Activated CD8-positive, alpha-beta memory T cell treated with anti-CD3 and anti-CD28 coated beads for 36 hours (primary cell): Measurements from ENCODE around the gene DGKA. TPM values are rescaled to one million over a fixed set of nuclear protein-coding genes. Genes with fewer than 3 reads are reported as not detected.

Experiments used
- CTCF ChIA-PET: fragments of 350-600 bp; sonication (Branson Sonifier 250); formaldehyde crosslinking; loops from one replicate; lab custom pipeline; 2021; ENCODE audit warnings: antibody characterized with exemption; lab: Charles Lee
- POLR2A ChIA-PET: fragments of 350-600 bp; sonication (Branson Sonifier 250); formaldehyde crosslinking; loops from one replicate; lab custom pipeline; 2021; ENCODE audit warnings: antibody characterized with exemption; lab: Charles Lee
- total RNA-seq, 2 experiments: library from RNA; stranded (reverse); gene quantifications; one replicate each; pipeline ENCODE4 v1.2.3, GENCODE V29; 2021

The DGKA gene
- total RNA-seq, 2 experiments from 2014 or later, result 199 to 219 TPM

- ChIA-PET POLR2A (interaction anchor here (0.6 to 1.9 kb wide), 7 partner anchors 8 to 296 kb away, joined by 3 to 7 read pairs (median 5); partner anchors contain the start of genes ORMDL2, RPL41 and SARNP), CTCF (interaction anchor here (0.5 to 6.4 kb wide), 9 partner anchors 12 to 189 kb away, joined by 3 to 30 read pairs (median 4); partner anchors contain the start of genes DNAJC14 and PA2G4)
Observed at GRCh38 chr12:55927588-55928502, 3.1 kb upstream of the DGKA start, which contains the start of gene PYM1. TSS of gene PYM1 (minus strand) at chr12:55927894. CDS start at chr12:55927761, 133 bp downstream.

DNA sequence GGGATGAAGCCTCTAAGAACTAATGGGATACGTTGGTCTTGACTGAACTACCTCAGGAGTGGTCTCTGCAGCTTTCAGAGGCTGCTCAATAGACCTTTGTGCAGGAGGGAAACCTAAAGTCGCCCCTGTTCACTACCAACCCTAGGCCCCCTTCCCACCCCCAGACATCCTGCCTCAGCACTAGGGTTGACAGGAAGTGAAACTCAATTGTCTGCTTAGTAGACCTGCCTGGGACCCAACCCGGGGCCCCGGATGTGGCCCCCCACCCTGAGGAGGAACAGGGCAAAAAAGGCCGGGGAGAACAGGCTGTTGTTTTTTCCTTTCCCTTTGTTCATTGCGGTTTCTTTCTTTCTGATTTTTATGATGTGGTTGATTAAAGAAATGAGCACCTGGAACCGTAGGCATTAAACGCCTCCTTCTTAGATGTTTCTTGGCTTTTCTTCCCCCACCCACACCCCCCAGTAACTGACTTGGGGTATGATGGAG, 1.6 kb upstream of the DGKA start:
- ChIA-PET CTCF (interaction anchor here (1.3 to 3.6 kb wide), 3 partner anchors 11 to 186 kb away, joined by 4 to 23 read pairs (median 7); partner anchors contain the start of genes ORMDL2 and SARNP), POLR2A (interaction anchor here (0.5 to 1.3 kb wide), 5 partner anchors 44 to 112 kb away, joined by 3 to 13 read pairs (median 4); partner anchors contain the start of genes ORMDL2, RAB5B and SARNP)

- CTCF ChIA-PET, result interaction anchor here (0.5 to 3.6 kb wide), 4 partner anchors 9 to 193 kb away, joined by 3 to 23 read pairs (median 6); no protein-coding TSS in a partner anchor
- POLR2A ChIA-PET, result interaction anchor here (0.5 to 1.4 kb wide), 5 partner anchors 9 to 105 kb away, joined by 3 to 7 read pairs (median 3); no protein-coding TSS in a partner anchor
Observed at GRCh38 chr12:55931317-55931779, 386 bp downstream of the DGKA start.

DNA sequence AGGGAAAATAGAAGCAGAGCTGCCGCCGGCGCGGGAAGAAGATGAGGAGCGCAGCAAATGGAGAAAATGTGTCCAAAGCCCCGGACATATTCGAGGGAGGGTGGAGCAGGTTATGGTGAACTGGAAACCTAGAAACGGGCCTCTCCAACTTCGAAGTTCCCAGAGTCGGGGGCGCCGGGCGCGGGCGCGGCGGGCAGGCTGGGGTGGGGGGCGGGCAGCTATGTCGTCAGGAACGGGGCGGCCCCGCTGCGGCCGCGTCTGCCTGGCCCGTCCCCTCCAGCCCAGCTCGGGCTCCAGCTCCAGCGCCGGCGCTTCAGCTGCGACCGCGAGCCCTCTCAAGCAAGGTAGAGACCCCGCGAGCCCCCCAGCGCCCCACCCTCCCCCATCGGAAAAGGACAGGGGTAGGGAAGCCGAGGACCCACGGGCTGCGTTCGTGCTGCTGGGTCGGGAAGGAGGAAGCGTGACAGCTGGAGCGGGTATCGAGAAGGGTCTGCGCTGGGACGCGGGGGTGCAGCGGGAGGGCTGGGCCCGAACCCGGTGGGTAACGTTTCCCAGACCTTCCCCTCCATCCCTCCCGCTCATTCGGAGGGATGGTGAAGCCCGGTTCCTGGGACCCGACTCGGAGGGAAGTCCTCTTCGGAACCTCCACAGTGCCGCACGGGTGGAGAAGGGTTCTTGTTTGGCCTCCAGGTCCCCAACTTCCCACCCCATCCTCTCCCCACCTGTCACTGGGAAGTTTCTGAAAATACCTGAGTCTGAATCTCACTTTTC, 1.0 kb downstream of the DGKA start:
- POLR2A ChIA-PET, result interaction anchor here (1.1 to 1.4 kb wide), 2 partner anchors 33 to 106 kb away, joined by 3 to 4 read pairs; no protein-coding TSS in a partner anchor
- CTCF ChIA-PET, result interaction anchor here (0.5 to 3.6 kb wide), 5 partner anchors 9 to 194 kb away, joined by 3 to 23 read pairs (median 7); partner anchors contain the start of gene DNAJC14

DNA sequence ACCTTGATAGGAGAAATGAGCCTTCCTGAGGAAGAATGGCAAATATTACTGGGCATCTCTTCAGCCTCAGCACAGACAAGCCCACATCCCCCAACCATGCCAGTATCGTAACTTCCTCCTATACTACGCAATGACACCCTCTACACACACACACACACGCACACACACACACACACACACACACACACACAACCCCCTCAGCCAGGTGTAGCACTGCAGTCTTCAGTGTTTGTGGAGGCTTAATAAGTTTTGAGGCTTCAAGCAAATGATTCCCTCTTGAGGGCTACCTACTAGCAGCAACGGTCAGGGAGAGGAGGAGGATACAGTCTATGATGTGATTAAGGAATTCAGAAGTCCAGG, 1.6 kb downstream of the DGKA start:
- CTCF ChIA-PET, result interaction anchor here (0.9 to 1.6 kb wide), 2 partner anchors 103 to 178 kb away, joined by 3 to 7 read pairs; partner anchors contain the start of gene DNAJC14
- POLR2A ChIA-PET, result no interaction called here

- CTCF ChIA-PET, result interaction anchor here (0.6 to 2.6 kb wide), 5 partner anchors 9 to 195 kb away, joined by 3 to 12 read pairs (median 4); partner anchors contain the start of gene DNAJC14
- POLR2A ChIA-PET, result no interaction called here
Observed at GRCh38 chr12:55933169-55933798, 2.3 kb downstream of the DGKA start.

DNA sequence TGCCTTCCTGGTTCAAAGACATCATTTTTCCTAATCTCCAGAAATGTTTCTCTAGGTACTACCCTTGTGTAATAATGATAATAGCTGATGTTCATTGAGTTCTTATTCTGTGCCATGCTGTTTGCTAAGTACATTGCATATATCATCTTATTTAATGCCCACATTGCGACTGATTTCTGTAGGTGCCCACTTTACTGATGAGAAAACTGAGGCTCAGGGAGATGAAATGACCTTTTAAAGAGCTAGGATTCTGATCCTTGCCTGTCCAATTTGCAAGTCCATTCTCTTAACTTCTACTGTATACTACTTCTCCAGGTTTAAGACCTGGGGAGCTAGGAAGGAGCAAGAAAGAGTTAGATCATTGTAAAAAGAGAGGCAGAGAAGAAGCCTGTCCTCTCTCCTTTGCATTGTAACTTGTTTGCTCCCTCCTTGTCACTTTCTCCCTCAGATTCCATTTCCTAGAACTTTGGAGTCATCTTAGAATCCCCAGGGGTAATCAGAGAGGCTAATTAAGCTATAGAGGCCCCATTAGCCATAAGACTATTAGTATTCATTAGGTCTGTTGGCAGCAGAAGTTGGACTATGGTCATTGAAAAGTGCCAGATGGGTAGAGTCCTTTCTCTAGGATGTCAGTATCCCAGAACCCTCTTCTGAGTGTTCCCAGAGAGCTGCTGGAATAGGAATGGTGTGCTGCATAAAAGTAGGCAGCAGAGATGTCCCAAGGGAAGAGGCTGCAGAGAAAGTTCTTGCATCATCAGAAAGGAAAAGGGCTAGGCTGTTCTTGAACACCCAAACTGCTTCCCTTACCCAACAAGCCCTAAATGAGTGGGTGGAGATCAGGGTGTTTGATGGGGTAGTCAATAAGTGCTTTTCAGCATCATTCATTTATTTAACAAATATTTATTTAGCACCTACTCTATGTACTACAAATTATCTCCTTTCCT, 3.1 kb downstream of the DGKA start:
- POLR2A ChIA-PET, result interaction anchor here (0.6 kb wide), 1 partner anchor 252 kb away, joined by 4 read pairs; no protein-coding TSS in a partner anchor

DNA sequence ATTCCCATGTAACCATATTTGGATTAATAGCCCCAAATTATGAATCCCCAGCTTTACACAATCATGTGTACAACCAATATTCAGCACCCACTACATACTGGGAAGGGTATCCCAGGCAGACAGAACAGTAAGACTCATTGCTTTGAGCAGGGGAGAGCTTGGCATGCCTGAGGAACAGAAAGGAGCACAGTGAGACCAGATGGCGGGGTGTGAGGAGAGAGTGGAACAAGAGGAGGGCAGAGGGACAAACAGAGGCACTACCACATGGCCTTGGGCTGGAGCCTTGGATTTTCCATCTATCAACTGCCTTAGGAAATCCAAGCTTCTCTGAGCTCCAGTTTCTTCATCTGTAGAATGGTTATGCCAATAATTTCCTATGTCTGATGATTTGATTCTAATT, 3.8 kb downstream of the DGKA start:
- CTCF ChIA-PET, result interaction anchor here (1.1 to 2.6 kb wide), 5 partner anchors 9 to 196 kb away, joined by 3 to 12 read pairs (median 5); no protein-coding TSS in a partner anchor
- POLR2A ChIA-PET, result interaction anchor here (0.6 kb wide), 1 partner anchor 252 kb away, joined by 4 read pairs; no protein-coding TSS in a partner anchor

More for the DNA sequence above, 3.1 kb downstream of the DGKA start:
- CTCF ChIA-PET, result interaction anchor here (0.6 to 2.6 kb wide), 8 partner anchors 8 to 195 kb away, joined by 3 to 12 read pairs (median 4); partner anchors contain the start of gene DNAJC14

GRCh38 chr12:55935738-55936151, 4.8 kb downstream of the DGKA start:
- ChIA-PET POLR2A (interaction anchor here (0.5 to 1.3 kb wide), 3 partner anchors 8 to 172 kb away, joined by 3 to 5 read pairs (median 5); partner anchors contain the start of gene PYM1), CTCF (interaction anchor here (1.0 to 2.6 kb wide), 6 partner anchors 10 to 197 kb away, joined by 3 to 12 read pairs (median 4); partner anchors contain the start of gene DNAJC14)

DNA sequence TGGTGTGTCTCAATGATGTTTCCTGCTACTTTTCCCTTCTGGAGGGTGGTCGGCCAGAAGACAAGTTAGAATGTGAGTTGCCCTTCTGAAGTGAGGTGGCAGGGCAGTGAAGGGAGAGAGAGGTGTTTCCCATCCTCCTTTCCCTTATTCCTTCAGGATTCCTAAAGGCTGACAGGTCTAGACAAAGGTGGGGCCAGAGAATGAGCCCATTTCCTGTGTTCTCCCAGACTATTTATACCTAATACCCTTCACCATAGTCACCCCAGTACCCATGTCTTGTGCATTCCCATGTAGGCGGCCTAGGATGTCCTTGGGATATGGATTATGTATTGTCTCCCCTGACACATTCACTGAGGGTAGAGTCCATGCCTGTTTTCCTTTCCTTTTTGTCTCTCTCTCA, 7.0 kb downstream of the DGKA start:
- ChIA-PET CTCF (interaction anchor here (0.6 to 3.2 kb wide), 2 partner anchors 13 to 163 kb away, joined by 4 to 30 read pairs; partner anchors contain the start of gene PYM1), POLR2A (interaction anchor here (1.1 kb wide), 1 partner anchor 12 kb away, joined by 4 read pairs; no protein-coding TSS in a partner anchor)

DNA sequence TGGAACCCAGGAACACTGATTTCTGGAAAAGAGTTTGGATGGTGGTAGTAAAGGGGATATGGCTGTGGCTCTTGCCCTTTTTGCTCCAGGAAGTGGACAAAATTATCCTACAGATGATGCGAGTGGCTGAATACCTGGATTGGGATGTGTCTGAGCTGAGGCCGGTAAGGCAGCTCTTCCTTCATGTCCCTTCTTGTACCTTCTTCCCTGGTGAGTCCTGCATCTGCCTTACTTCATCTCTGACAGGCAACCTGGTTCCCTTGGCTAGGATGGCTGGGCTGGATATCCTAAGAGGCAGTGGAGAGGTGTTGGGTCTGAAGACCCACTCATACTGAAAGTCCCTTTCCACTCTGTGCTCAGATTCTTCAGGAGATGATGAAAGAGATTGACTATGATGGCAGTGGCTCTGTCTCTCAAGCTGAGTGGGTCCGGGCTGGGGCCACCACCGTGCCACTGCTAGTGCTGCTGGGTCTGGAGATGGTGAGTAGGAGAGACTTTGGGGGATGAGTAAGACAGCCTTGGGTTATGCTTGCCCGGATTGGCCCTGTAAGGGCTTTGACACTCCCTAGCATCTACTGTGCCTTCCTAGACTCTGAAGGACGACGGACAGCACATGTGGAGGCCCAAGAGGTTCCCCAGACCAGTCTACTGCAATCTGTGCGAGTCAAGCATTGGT, 8.0 kb downstream of the DGKA start:
- ChIA-PET POLR2A (interaction anchor here (0.8 to 1.8 kb wide), 4 partner anchors 9 to 121 kb away, joined by 3 to 6 read pairs (median 4); partner anchors contain the start of gene ORMDL2), CTCF (interaction anchor here (0.6 to 3.9 kb wide), 12 partner anchors 9 to 201 kb away, joined by 3 to 30 read pairs (median 3); partner anchors contain the start of genes DGKA and PYM1)

GRCh38 chr12:55940065-55940732, 9.2 kb downstream of the DGKA start:
- ChIA-PET CTCF (interaction anchor here (0.6 to 3.9 kb wide), 22 partner anchors 9 to 202 kb away, joined by 3 to 30 read pairs (median 4); partner anchors contain the start of genes DGKA, ORMDL2, PYM1 and SARNP), POLR2A (interaction anchor here (0.6 to 1.8 kb wide), 4 partner anchors 14 to 122 kb away, joined by 3 to 6 read pairs (median 4); partner anchors contain the start of genes ORMDL2 and RAB5B)

GRCh38 chr12:55942055-55942454, 11.1 kb downstream of the DGKA start:
- CTCF ChIA-PET, result interaction anchor here (1.0 to 3.9 kb wide), 2 partner anchors 12 to 203 kb away, joined by 3 to 23 read pairs; partner anchors contain the start of gene DGKA
- POLR2A ChIA-PET, result interaction anchor here (1.5 kb wide), 1 partner anchor 15 kb away, joined by 5 read pairs; no protein-coding TSS in a partner anchor

- POLR2A ChIA-PET, result interaction anchor here (0.6 to 1.5 kb wide), 2 partner anchors 15 to 97 kb away, joined by 3 to 5 read pairs; no protein-coding TSS in a partner anchor
- CTCF ChIA-PET, result interaction anchor here (1.0 to 3.9 kb wide), 3 partner anchors 9 to 204 kb away, joined by 3 to 23 read pairs (median 3); partner anchors contain the start of gene DGKA
Observed at GRCh38 chr12:55942577-55943136, 11.7 kb downstream of the DGKA start.
